NK-92 (cell line): ENCODE results near the gene CD8A.

ENCODE experiments used
- DNase-seq: peaks from one replicate; lab custom pipeline; 2025; ENCODE audit not compliant: unreplicated experiment; lab: John Stamatoyannopoulos, UW

The CD8A gene

DNA sequence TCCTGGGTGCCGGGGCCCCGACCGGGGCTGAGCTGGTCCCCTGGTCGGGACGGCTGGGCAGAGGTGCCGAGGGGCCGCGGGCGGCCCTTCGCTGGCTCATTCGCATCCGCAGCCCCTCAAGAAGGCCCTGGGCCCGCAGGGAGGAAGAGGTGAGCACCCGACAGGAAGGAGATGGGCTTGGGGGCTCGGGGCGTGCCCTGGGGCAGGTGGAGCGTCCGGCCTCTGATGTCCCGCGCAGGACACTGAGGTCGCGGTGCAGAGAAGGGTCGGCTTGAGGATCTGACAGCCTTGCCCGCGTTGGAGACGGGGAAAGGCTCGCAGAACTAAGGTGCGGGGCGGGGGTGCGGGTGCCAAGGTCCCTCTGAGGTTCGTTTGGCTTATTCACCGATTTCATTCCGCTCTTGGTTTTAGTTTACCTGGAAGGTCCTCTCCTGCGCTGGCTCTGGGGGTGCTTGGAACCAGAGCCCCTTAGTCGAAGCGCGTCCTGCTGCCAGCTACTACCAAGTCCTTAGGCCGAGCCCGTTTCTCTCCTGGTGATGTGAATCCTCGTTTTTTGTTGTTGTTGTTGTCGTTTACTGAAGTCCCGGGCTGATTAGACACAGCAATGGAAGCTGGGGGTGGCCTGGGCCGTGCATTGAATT is 18.9 kb upstream of the CD8A start:
- DNase-seq = no peak

DNA sequence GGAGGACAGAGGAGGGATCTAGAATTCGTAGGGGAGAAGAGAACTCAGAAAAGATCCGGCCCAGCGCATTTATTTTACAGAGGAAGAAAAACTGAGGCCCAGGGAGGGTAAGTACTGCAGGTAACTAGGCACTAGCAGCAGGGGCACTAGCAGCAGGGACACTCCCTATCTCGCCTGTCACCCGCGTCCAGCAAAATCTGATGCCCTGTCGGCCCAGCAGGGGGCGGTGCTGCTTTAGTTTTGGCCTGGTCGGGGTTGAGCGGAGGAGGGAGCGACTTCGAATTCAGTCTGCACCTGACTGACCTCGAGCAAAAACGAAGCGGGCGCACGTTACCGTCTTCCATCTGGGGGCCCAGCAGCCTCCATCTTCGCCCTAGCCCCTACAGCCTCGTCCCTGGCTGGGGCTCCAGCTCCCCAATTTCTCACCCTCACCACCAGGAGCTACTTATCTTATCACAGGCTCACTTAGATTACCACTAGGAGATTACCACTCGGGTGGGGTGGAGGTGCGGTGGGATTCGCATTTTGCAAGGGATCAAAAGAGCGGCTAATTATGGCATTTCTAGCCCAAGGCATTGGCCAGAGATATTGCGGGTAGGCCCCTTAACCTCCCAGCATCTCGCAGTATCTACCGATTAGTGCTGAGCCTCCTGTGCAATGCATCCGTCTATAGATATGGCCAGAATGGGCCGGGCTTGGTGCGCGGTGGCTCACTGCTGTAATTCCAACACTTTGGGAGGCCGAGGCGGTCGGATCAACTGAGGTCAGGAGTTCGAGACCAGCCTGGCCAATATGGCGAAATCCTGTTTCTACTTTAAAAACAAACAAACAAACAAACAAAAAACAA is 17.8 kb upstream of the CD8A start:
- DNase-seq = peak; percentile 49

DNA sequence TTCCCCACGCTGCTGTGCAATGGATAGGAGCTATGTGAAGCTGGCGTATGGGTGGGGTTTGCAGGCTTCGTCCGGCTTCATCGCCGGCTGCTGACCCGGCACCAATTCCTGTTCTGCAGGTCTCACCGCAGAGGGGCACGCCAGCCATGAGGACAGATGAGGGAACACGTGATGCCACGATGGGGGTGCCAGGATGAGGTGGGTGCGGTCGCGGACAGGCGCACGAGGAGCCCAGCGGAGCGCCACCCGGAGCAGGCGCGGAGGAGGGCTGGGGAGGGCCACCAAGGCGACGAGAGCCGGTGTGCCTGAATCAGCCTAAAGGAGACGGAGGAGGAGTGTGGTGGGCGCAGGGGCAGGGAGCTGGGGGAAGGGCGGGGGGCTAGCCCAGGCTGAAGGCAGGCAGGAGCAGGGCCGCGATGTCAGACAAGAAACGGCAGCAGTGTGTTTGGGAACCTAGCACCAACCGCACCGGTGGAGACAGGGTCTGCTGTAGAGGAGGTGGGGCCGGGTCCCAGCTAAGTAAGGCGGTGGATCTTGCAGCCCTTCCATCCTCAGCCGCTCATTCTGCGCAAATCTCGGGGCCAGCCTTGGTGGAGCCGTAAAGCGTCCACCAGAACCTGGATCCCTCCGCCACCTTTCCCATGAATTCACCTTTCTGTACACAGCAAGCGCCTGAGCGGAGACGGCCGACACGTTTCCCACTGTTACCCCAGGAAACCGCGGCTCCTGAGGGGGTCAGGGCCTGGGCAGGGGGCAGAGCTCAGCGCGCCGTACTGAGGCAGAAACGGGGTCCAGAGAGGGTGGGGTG is 17.0 kb upstream of the CD8A start:
- no peak for DNase-seq

DNA sequence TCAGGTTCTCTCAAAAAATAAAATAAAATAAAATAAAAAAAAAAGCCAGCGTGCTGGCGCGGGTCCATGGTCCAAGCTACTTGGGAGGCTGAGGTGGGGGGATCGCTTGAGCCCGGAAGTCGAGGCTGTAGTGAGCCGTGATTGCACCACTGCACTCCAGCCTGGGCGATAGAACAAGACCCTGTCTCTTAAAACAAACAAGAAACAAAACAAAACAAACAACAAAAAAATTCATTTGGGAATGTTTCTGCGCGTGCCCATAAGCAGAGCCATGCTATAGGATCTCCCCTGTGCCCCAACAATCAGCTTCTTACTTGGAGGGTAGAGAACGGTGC is 16.4 kb upstream of the CD8A start:
- no peak for DNase-seq

DNA sequence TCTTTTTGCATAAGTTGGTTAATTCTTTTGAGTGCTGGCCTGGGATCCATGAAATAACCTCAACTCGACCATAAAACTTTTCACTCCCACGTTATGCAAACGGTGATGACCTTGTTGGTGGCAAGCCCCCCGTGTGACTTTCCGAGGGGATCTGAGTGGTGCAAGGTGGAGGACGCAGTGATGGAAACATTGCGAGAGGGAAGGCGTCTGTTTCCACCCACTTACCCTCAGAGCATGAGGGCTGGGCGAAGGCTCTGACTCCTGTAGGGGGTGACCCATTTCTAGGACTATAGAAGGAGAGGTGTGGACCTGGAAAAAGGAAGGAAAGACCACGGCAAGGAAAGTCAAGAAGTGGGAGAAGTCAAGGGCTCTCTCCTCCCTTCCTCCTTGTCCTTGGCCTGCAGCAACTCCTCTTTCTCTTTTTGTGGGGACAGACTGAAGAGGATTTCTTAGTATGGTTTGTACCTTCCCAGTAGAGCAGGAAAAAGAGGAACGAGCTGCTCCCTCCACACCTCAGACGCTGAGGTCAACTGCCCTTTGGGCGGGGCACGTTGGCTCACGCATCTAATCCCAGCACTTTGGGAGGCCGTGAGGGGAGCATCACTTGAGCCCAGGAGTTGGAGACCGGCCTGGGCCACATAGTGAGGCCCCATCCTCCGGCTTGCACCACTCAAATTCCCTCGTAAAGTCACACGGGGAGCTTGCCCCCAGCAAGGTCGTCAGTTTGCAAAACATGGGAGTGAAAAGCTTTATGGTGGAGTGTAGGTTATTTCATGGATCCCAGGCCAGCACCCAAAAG is 15.5 kb upstream of the CD8A start:
- no peak for DNase-seq

DNA sequence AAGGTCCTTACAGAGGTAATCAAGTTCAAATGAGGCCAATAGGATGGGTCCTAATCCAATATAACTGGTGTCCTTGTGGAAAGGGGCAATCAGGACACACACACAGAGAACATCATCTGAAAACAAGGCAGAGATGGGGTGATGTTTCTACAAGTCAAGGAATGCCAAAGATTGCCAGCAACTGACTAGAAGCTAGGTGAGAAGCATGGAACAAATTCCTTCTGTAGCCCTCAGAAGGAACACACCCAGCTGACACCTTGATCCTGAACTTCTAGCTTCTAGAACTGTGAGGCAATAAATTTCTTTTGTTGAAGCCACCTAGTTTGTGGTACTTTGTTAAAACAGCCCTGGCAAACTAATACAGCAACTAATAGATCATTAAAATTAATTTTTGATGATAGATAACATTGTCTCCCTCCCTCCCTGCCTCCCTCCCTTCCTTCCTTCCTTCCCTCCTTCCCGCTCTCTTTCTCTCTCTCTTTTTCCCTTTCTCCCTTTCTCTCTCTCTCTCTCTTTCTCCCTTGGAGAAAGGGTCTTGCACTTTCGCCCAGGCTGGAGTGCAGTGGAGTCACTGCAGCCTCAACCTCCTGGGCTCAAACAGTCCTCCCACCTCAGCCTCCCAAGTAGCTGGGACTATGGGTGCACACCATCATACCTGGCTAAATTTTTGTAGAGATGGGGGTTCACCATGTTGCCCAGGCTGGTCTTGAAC is 10.3 kb upstream of the CD8A start:
- DNase-seq = no peak

DNA sequence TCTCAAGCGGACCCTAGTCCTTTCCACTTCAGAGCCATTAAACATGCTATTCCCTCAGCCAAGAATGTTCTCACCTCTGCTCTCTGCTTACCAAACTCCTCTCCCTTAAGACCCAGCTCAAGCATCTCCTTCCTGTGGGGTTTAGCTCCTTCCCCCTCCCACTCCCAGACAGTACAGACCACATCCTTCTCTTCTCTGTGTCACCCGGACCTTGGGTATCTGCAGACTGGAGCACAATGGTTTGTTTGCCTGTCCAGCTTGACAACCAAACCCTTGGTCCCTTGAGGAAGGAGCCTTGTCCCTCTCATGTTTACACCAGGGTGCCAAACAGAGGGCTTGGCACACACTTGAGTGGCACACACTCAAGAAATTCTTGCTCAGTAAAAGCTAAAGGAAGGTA is 4.1 kb upstream of the CD8A start:
- no peak for DNase-seq

DNA sequence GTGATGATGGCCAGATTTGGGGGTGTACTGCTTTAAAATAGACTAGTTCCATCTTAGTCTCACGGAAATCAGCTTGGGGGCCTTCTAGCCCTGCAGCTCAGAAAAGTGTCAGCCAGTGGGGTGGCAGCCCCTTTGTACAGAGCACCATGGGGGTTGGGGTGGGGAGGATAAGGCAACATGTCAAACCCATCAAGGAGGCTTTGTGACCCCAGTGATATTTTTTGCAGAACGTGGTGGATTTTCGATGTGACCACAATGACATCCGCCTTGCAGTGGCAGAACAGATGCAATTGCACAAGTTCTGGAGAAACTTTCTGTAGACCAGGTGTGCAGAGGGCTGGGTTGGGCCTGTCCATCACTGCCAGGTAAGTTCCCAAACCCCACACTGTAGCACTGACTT is 3.0 kb upstream of the CD8A start:
- DNase-seq = no peak

DNA sequence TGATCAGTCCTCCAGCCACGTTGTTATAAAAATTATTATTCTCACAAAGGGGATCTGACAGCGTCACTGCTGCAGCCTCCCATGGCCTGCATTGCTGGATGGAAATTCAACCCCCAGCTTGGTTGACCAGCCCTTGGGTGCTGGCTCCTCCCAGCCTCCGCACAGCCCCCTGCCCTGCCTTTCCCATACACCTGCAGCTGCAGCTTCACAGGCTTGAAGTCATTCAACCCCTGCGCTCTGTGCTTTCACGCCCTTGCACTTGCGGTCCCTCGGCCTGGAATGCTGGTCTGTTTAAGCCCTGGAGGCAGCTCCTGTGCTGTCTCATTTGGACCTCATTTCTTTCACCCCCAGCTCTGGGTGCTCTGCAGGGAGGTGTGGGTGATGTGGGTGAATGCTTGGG is 860 bp upstream of the CD8A start:
- DNase-seq = no peak

DNA sequence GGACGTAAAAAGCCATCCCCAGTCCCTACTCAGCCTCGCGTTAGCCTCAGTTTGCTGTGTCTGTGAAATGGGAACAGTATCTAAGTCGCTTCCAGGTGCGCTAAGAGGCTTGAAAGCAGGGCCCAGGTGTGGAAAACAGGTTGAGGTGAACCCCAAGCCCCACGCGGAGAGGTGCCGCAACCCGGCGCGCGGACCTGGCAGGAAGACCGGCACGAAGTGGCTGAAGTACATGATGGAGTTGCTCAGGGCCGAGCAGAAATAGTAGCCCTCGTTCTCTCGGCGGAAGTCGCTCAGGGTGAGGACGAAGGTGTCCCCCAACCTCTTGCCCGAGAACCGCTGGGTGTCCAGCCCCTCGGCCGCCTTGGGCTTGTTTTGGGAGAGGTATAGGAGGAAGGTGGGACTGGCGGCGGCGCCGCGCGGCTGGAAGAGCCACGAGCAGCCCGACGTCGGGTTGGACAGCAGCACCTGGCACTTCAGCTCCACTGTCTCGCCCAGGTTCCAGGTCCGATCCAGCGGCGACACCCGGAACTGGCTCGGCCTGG is 508 bp downstream of the CD8A start:
- DNase-seq = no peak

DNA sequence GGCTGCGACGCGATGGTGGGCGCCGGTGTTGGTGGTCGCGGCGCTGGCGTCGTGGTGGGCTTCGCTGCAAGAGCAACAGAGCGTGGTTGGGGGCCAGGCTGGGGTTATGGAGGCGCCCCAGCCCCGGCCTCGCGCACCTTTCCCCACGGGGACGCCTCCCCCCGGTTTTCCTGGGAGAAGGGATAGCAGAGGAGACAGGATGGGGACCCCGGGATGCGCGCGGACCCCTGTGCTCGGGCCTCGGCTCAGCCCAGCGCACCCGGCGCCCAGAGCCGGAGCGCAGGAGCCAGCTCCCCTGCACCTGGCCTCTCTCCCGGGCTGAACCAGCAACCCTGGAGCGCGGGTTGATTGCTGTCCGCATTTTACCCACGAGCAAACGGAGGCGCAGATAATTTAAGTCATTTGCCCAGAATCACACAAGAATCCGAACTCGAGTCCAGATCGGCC is 1.0 kb downstream of the CD8A start:
- no peak for DNase-seq

DNA sequence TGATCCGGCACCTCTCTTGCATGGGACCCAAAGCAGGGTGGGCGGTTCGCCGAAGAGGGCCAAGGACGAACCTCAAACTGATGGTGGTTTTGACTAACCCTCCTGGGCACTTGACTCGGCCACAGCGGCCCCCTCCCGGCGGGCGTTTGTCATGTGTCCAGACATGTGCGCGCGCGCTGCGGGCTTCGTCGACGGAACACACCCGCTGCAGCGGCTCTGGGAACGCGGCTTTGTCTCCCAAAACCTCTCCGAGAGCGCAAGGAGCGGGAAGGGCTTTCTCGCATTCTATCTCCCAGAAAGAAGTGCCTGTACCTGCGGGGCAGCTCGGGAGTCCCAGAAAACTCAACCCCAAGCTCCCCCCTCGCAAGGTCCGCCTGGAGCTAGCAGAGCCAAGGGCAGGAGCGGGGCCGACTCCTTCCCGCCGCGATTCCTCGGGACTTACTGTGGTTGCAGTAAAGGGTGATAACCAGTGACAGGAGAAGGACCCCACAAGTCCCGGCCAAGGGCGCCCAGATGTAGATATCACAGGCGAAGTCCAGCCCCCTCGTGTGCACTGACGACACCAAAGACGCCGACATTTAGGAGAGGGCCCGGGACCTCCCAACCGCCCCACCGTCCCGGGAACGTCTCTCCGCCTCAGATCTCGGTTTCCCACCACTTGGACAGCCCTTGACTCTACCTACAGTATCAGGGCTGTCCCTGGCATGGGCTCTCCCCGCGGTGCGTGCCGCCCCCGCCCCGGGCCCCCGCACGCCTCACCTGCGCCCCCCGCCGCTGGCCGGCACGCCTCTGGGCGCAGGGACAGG is 1.6 kb downstream of the CD8A start:
- DNase-seq = no peak

DNA sequence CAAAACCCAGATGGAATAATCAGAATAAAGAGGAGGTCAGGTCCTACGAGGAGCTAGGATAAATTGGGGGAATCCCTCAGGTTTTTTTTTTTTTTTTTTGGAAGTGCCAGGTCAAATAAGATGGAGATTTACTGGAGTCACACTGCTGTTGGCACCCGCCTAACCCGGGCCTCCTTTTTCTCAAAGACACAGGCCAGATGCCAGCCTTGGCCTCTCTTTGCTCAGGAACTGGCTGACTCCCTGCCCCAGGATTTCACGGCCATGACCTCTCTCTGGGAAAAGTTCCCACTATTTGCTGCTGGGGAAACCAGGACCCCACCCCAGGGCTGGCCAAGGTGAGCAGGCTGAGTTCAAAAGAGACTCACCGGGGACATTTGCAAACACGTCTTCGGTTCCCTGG is 2.5 kb downstream of the CD8A start:
- DNase-seq = no peak

DNA sequence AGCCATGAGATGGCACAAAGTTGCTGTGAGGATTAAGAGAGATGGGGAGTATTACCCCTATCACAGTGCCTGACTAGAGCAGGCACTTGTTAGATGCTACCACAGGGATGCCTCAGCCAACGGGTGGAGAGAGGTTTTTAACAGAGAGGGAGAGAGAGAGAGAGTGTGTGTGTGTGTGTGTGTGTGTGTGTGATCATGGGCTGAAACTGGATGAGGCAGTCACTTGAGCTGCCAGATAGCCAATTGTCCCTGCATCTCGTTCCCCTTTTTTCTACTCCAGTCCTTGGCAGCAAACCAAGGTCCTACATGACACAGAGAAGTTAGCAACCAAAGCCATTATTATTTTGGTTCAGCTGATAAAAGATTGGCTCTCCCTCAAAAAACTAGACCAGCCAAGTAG is 3.0 kb downstream of the CD8A start:
- DNase-seq = no peak

DNA sequence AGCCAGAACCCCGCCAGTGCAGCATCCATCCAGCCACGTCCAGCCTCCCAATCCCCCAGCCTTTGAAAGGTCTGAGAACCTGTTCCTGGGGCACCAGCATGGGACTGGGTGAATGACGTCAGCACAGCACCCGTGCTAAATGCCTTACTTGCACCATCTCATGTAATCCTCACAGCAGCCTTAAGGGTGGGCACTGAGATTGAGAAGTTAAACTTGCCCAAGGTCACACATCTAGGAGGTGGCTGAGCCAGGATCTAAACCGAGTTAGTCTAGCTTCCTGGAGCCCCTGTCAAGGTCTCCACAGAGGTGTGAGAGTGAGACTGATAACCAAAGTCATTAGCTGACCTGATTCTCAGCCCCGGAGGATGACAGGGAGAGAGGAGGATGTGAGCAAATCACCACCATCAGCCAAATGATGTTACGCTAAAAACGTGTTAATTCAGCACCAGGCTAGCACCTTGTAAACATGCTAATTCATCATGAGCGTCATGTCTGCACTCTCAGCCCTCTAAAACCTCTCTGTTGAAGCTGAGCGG is 4.6 kb downstream of the CD8A start:
- DNase-seq = no peak

DNA sequence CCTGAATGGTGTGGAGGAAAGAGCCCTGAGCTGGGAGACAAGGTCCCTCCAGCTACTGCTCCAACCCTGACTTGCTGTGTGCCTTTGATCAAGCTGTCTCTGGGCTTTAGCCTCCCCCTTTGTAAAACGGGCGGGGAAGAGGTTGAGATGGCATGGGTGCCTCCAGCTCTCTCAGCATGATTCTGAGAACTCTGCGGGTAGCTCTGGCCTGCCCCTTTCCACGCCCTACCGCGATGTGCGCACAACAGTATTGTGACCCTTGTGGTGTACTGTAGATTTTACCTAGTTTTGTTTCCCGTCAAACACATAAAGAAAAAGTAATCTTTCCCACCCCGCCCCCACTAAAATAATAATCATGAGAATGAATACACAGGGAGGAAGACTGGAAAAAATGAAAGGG is 5.3 kb downstream of the CD8A start:
- peak; percentile 12 for DNase-seq

DNA sequence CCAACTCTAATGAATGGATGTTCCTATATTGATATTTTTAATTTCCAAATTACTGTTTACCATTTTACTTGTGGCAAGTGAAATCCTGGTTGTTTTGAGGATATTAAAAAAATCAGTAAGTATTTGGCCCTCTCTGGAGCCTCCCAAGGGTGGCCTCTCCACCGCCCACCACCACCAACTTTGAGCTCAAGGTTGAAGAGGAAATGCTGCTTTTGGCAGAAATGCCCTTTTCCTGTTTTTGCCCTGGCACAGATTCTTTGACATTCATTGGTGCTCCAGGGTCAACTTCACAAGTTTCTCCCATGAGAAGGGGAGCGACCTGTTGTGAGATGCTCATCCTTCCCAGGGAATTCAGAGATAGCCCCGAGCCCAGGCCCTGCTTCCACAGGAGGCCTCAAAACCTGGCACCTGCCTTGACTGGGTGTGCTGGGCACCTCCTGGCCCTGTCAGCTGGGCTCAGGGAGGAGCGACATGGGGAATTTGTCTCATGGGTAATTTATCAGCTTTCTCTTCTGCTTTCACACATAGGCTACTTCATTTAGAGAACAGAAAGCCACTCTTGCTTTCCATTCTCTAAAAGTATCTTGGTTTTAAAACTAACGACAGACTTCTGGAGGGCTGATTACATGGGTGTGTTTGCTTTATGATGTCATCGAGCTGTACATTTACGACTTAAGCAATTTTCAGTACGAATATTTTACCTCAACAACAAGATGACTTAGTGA is 6.9 kb downstream of the CD8A start:
- no peak for DNase-seq

DNA sequence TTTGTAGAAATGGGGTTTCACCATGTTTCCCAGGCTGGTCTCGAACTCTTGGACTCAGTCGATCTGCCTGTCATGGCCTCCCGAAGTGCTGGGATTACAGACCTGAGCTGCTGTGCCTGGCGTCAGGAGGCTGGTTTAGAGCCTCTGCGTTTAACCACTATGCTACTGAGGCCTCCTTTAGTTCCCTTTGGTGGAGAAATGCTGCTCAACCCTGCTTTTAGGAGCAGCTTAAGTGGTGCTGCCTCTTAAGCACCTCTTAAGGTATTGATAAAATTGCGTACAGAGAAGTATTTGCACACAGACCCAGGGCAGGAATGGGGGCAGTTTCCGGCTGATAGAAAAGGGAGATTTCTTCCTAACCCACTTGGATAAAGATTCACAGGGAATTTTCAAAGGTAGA is 8.0 kb downstream of the CD8A start:
- DNase-seq = no peak

DNA sequence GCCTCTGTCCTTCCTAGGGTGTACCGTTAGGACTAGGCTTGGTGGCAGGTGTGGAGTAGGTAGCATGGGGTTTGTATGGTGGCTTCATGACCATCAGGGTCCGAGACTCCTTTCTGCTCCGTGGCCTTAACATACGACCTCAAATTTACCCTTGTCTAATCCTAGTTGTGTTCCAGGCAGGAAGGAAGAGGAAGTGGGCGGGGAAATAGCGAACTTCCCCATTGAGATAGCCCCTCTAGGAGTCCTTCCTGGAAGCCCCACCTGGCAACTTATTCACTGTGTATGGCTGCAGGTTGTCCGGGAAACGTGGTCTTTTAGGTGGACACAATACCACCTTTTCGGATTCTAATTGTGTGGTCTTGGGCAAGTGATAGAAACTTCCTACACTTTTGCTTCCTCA is 9.3 kb downstream of the CD8A start:
- DNase-seq = no peak
